Measurements from ENCODE around the gene PTHLH.

DNA sequence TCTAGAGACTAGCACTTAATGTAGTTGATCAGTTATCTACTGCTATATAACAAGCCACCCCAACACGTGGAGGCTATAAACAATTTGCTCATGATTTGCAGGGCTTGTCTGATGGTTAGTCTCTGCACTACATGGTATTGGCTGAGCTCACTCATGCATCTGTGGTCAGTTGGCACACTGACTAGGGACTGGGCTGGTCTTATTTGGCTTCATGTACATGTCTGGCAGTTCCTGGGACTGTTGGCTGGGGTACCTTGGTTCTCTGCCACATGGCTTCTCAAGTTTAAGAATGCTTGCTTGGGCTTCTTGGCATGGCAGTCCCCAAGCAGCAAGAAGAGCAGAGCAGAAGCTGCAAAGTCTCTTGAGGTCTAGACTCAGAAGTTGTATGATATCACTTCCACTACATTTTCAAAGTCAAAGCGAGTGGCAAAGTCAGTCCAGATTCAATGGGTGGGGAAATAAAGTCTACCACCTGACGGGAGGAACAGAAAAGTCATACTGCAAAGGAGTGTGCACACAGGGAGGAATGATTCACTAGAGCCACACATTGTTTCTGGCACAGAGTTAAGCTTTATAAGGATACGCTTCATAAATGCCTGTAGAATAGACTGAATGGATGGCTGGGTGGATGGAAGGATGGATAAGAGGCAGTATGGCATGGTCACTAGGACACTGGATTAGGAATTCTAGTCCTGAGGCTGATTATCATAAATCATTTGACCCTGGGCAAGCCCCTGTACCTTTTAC, 44.8 kb upstream of the PTHLH start:
- TF ChIP-seq YY1 (IDR thresholded peaks at IDR 0.05; ENCODE audit: insufficient read depth, insufficient read length) (no peak), SUZ12 (IDR thresholded peaks at IDR 0.05; ENCODE audit: extremely low read depth, insufficient read depth, insufficient read length) (no peak)

Measured in NT2/D1 (cell line).